ENCODE measurements around the gene CRYBG3.

CRYBG3 gene

DNA sequence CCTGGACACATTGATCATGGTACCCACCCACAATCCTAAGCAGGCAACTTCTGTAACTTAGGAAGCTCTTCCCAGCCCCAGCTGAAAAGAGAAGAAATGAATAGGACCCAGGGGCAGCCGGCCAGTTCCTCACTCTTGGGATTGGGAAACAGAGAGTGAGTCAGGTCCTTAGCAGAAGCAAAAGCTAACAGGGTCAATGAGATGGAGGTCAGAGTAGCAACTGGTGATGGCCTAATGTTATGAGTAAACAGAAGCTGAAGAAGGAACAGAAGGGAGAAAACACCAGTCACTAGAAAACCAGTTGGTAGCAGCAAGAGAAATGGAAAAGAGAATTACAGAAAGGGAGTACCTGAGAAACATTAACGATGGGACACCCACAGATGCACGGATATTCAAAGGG is 130.5 kb downstream of the CRYBG3 start:
- no peak for TF ChIP-seq ZBTB7A (IDR thresholded peaks at IDR 0.05; ENCODE audit: low read depth)
- TF ChIP-seq TEAD4 (IDR thresholded peaks at IDR 0.05) = no peak
- TF ChIP-seq TCF12 (IDR thresholded peaks at IDR 0.05; ENCODE audit: low read depth) = no peak
- no peak for TF ChIP-seq EP300 (IDR thresholded peaks at IDR 0.05; ENCODE audit: borderline replicate concordance)
- TF ChIP-seq CREB1 (IDR thresholded peaks at IDR 0.05; ENCODE audit: low read depth) = no peak

DNA sequence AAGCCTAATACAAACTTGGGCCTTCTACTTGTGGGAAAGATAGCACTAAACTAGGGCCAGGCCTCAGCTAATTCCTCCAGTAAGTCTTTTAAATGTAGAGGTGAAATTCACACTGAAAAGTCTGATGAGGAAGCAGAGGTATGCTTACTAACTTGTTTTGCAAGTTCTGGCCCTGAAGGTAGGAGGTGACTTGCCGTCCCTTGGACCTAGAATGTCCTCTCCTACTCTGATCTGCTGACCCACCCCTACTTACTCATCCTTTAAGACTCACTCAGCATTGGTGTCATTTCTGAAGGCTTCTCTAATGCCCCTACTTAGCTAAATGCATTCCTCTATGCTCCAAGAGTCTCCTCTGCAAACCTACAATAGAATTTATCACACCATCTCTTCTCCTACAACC is 131.1 kb downstream of the CRYBG3 start:
- TF ChIP-seq FOXM1 (IDR thresholded peaks at IDR 0.05; ENCODE audit: borderline replicate concordance, low read depth) = no peak
- no peak for TF ChIP-seq NFIC (IDR thresholded peaks at IDR 0.05)
- no peak for TF ChIP-seq EGR1 (IDR thresholded peaks at IDR 0.05)
- TF ChIP-seq, protein P1, sequence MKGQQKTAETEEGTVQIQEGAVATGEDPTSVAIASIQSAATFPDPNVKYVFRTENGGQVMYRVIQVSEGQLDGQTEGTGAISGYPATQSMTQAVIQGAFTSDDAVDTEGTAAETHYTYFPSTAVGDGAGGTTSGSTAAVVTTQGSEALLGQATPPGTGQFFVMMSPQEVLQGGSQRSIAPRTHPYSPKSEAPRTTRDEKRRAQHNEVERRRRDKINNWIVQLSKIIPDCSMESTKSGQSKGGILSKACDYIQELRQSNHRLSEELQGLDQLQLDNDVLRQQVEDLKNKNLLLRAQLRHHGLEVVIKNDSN (IDR thresholded peaks at IDR 0.05) = no peak
- no peak for TF ChIP-seq YY1 (IDR thresholded peaks at IDR 0.05; ENCODE audit: low read depth)
- no peak for TF ChIP-seq EP300 (IDR thresholded peaks at IDR 0.05; ENCODE audit: borderline replicate concordance)
- TF ChIP-seq ZBTB7A (IDR thresholded peaks at IDR 0.05; ENCODE audit: low read depth) = no peak
- no peak for TF ChIP-seq TEAD4 (IDR thresholded peaks at IDR 0.05)

DNA sequence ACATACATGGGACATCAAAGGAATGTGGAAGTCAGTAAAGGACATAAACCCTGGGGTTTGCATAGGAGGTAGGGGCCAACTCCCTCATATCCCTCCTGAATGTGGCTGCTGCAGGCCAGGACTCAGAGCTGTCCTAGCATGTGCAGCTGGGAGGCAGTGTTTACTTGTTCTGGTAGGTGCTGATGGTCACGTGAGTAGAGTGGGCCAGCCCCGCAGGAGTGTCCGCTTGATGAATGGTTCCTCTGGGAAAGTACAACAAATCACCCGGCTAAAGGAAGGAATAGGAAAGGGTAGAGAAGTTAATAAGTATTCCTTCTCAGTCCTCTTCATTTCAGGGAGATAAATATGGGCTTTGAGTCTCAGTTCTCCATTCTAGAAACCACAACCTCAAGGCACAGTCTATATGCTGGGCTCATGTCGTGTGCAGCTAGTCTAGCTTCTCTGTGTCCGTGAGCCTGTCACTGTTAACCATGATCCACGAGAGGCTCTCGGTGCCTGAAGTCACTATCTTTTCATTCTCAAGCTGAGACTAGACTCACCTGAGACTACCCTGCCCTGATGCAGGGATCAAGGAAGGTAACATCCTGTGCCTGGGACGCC is 132.5 kb downstream of the CRYBG3 start:
- no peak for TF ChIP-seq CREB1 (IDR thresholded peaks at IDR 0.05; ENCODE audit: low read depth)

DNA sequence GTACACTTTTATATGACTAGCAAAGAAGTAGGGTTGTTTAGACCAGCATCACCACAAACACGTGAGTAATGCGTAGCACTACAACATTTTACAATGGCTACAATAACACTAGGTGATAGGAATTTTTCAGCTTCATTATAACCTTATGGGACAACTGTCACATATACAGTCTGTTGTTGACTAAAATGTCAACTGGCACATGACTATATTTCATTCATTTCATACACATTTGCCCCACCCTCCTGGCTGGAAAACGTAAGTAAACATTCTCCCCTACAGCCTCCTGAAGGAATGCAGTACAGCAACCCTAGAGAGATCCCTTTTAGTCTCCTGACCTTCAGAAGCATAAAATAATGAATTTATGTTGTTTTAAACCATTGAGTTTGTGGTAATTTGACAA is 134.2 kb downstream of the CRYBG3 start:
- TF ChIP-seq CREB1 (IDR thresholded peaks at IDR 0.05; ENCODE audit: low read depth) (no peak), FOXM1 (IDR thresholded peaks at IDR 0.05; ENCODE audit: borderline replicate concordance, low read depth) (no peak), TEAD4 (IDR thresholded peaks at IDR 0.05) (no peak), EGR1 (IDR thresholded peaks at IDR 0.05) (no peak), TCF12 (IDR thresholded peaks at IDR 0.05; ENCODE audit: low read depth) (no peak), CEBPB (IDR thresholded peaks at IDR 0.05) (no peak), NFIC (IDR thresholded peaks at IDR 0.05) (no peak), YY1 (IDR thresholded peaks at IDR 0.05; ENCODE audit: low read depth) (no peak), EP300 (IDR thresholded peaks at IDR 0.05; ENCODE audit: borderline replicate concordance) (no peak), TAF1 (IDR thresholded peaks at IDR 0.05; ENCODE audit: low read depth) (no peak), RAD21 (IDR thresholded peaks at IDR 0.05; ENCODE audit: low read depth) (no peak), ZBTB7A (IDR thresholded peaks at IDR 0.05; ENCODE audit: low read depth) (no peak)
- TF ChIP-seq, protein P2, sequence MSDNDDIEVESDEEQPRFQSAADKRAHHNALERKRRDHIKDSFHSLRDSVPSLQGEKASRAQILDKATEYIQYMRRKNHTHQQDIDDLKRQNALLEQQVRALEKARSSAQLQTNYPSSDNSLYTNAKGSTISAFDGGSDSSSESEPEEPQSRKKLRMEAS (IDR thresholded peaks at IDR 0.05) = no peak
- TF ChIP-seq, protein P3, sequence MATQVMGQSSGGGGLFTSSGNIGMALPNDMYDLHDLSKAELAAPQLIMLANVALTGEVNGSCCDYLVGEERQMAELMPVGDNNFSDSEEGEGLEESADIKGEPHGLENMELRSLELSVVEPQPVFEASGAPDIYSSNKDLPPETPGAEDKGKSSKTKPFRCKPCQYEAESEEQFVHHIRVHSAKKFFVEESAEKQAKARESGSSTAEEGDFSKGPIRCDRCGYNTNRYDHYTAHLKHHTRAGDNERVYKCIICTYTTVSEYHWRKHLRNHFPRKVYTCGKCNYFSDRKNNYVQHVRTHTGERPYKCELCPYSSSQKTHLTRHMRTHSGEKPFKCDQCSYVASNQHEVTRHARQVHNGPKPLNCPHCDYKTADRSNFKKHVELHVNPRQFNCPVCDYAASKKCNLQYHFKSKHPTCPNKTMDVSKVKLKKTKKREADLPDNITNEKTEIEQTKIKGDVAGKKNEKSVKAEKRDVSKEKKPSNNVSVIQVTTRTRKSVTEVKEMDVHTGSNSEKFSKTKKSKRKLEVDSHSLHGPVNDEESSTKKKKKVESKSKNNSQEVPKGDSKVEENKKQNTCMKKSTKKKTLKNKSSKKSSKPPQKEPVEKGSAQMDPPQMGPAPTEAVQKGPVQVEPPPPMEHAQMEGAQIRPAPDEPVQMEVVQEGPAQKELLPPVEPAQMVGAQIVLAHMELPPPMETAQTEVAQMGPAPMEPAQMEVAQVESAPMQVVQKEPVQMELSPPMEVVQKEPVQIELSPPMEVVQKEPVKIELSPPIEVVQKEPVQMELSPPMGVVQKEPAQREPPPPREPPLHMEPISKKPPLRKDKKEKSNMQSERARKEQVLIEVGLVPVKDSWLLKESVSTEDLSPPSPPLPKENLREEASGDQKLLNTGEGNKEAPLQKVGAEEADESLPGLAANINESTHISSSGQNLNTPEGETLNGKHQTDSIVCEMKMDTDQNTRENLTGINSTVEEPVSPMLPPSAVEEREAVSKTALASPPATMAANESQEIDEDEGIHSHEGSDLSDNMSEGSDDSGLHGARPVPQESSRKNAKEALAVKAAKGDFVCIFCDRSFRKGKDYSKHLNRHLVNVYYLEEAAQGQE (IDR thresholded peaks at IDR 0.05; ENCODE audit: low read depth) = no peak
- TF ChIP-seq, protein P1 (IDR thresholded peaks at IDR 0.05) = no peak

DNA sequence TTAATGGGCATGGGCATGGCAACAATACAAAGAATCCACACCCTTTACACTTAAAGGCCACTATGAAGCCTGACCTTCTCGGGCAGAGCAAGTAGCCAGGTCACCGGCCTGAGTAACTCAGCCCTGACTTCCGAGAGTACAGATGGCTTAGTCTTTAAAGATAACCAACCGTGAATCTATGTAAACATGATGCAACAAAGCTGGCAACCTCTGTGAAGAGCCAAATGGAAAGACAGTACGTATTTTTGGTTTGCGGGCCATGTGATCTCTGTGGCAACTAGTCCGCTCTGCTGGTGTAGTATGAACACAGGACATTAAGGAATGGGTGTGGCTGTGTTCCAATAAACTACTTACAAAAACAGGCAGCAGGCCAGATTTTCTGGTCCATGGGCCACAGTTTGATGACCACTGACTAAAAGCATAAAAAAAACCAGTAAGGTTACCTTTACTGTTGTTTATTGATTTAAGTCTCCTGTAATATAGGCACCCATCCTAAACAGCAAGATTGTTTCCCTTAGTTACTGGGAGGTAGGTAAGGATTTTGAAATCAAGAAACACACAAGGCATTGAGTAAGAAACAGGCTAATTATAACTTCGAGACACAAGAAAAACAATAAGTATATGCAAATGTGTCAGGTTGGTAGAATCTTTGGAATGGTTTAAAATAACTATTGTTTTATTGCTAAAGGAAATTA is 136.0 kb downstream of the CRYBG3 start:
- no peak for TF ChIP-seq ZBTB7A (IDR thresholded peaks at IDR 0.05; ENCODE audit: low read depth)
- no peak for TF ChIP-seq CEBPB (IDR thresholded peaks at IDR 0.05)
- no peak for TF ChIP-seq CREB1 (IDR thresholded peaks at IDR 0.05; ENCODE audit: low read depth)
- no peak for TF ChIP-seq TCF12 (IDR thresholded peaks at IDR 0.05; ENCODE audit: low read depth)
- TF ChIP-seq TEAD4 (IDR thresholded peaks at IDR 0.05) = no peak
- TF ChIP-seq, protein P1 (IDR thresholded peaks at IDR 0.05) = no peak
- TF ChIP-seq YY1 (IDR thresholded peaks at IDR 0.05; ENCODE audit: low read depth) = no peak
- no peak for TF ChIP-seq NFIC (IDR thresholded peaks at IDR 0.05)
- no peak for TF ChIP-seq TAF1 (IDR thresholded peaks at IDR 0.05; ENCODE audit: low read depth)
- TF ChIP-seq EGR1 (IDR thresholded peaks at IDR 0.05) = no peak
- TF ChIP-seq, protein P2 (IDR thresholded peaks at IDR 0.05) = no peak
- TF ChIP-seq, protein P3 (IDR thresholded peaks at IDR 0.05; ENCODE audit: low read depth) = no peak
- TF ChIP-seq EP300 (IDR thresholded peaks at IDR 0.05; ENCODE audit: borderline replicate concordance) = no peak
- no peak for TF ChIP-seq RAD21 (IDR thresholded peaks at IDR 0.05; ENCODE audit: low read depth)
